NCI-H1930 (cell line): ENCODE measurements around the gene UBE2E2.

ENCODE experiments used
- DNase-seq, 2 experiments: peaks; one replicate each; lab custom pipeline; 2025; lab: John Stamatoyannopoulos, UW

Gene UBE2E2

GRCh38 chr3:23241256-23241655, 38.1 kb downstream of the UBE2E2 start:
- DNase-seq = no peak

- DNase-seq = no peak
Observed at GRCh38 chr3:23242106-23242505, 39.0 kb downstream of the UBE2E2 start.

GRCh38 chr3:23244324-23245041, 41.4 kb downstream of the UBE2E2 start:
- no peak for DNase-seq

GRCh38 chr3:23246651-23247050, 43.5 kb downstream of the UBE2E2 start:
- DNase-seq = no peak

GRCh38 chr3:23248594-23249131, 45.5 kb downstream of the UBE2E2 start:
- DNase-seq = no peak

- no peak for DNase-seq
Observed at GRCh38 chr3:23249961-23250360, 46.8 kb downstream of the UBE2E2 start.

GRCh38 chr3:23252122-23252521, 49.0 kb downstream of the UBE2E2 start:
- no peak for DNase-seq

GRCh38 chr3:23253214-23253613, 50.1 kb downstream of the UBE2E2 start:
- no peak for DNase-seq

- DNase-seq = no peak
Observed at GRCh38 chr3:23254282-23254681, 51.2 kb downstream of the UBE2E2 start.

GRCh38 chr3:23254835-23255234, 51.7 kb downstream of the UBE2E2 start:
- DNase-seq = no peak

GRCh38 chr3:23256741-23257435, 53.8 kb downstream of the UBE2E2 start:
- DNase-seq = no peak

GRCh38 chr3:23258110-23258509, 55.0 kb downstream of the UBE2E2 start:
- no peak for DNase-seq

- DNase-seq = no peak
Observed at GRCh38 chr3:23259515-23259914, 56.4 kb downstream of the UBE2E2 start.

GRCh38 chr3:23262766-23263165, 59.6 kb downstream of the UBE2E2 start:
- DNase-seq = no peak

GRCh38 chr3:23263796-23264195, 60.7 kb downstream of the UBE2E2 start:
- no peak for DNase-seq

- no peak for DNase-seq
Observed at GRCh38 chr3:23264413-23264812, 61.3 kb downstream of the UBE2E2 start.

GRCh38 chr3:23270423-23270822, 67.3 kb downstream of the UBE2E2 start:
- DNase-seq = no peak

GRCh38 chr3:23271876-23272741, 69.0 kb downstream of the UBE2E2 start:
- no peak for DNase-seq

GRCh38 chr3:23272820-23273219, 69.7 kb downstream of the UBE2E2 start:
- no peak for DNase-seq

- DNase-seq = no peak
Observed at GRCh38 chr3:23275061-23275460, 71.9 kb downstream of the UBE2E2 start.

- DNase-seq = no peak
Observed at GRCh38 chr3:23275814-23276213, 72.7 kb downstream of the UBE2E2 start.

- peak; percentile 28 to 49 for DNase-seq
Observed at GRCh38 chr3:23276913-23277658, 74.0 kb downstream of the UBE2E2 start.
